ENCODE measurements around the gene ZBED2.

GRCh38 chr3:111595232-111595631 lies at the start of gene ZBED2:
- TF ChIP-seq CTCF (conservative IDR thresholded peaks at IDR 0.05; ENCODE audit: low read depth in 2 of 2) (no peak), POLR2AphosphoS5 (IDR thresholded peaks at IDR 0.05; ENCODE audit: low read depth) (no peak), EZH2phosphoT487 (IDR thresholded peaks at IDR 0.05; ENCODE audit: unreplicated experiment) (no peak), REST (IDR thresholded peaks at IDR 0.05; ENCODE audit: unreplicated experiment) (no peak), STAT1 (IDR thresholded peaks at IDR 0.05; ENCODE audit: unreplicated experiment) (no peak), EZH2 (IDR thresholded peaks at IDR 0.05; ENCODE audit: low read depth, unreplicated experiment) (no peak), JUNB (IDR thresholded peaks at IDR 0.05; ENCODE audit: unreplicated experiment) (no peak), ZNF114 (CRISPR knock-in tag; IDR thresholded peaks at IDR 0.05) (no peak)

All from GM23338 (cell line).